ENCODE data around the gene GOLGA6L7. TPM values are rescaled to one million over a fixed set of nuclear protein-coding genes. Genes with fewer than 3 reads are reported as not detected.
"Not testable (repeated sequence)": the region's sequence is repeated elsewhere in the genome, so short reads cannot be mapped to it uniquely, and the experiment has no call there.

GOLGA6L7 gene
- total and polyA plus RNA-seq, 2 donors (not counting 1 experiment from before 2014, with no cell fraction given): not detected

DNA sequence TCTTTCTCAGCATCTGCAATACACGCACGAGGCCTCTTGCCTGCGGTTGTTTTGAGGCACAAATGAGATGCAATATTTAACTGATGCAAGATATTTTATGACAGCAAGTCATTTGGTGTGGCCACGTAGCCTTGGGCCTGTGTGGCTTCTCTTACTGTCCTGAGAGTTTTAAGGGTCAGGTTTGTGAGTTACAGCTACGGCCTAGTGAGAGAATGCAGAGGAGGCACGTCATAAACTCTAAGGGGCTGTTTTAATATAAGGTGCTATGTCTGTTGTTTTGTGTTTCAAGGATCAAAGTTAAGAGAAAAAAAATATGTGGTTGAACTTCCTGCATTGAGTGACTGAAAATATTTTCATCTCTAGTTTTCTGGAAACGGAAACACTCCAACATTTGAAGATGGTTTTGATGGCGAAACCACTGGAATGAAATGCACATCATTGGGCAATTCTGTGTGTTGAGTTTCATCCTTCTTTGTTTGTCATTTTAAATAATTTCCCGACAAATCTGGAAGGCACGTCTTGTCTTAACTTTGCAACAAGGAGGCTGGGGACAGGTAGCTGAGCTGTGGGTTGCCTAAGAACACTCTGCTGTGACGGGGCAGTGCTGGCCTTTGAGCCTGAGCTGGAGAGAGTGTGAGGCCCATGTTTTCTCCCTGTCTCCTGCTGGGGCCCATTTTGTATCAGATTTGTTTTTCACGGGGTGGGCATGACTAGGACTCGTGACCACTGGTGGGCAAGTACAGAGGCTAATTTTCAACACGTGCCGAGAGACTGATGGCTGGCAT lies 42.5 kb upstream of the GOLGA6L7 start:
- DNase-seq (no peak), ATAC-seq (ENCODE audit: low read depth) (no peak)
- H3K36me3 ChIP-seq (replicated peaks in 1 of 2; ENCODE audit: control extremely low read depth in 1 of 2, control insufficient read depth in 1 of 2, extremely low read depth in 1 of 2, insufficient read depth in 2 of 2, low read length in 1 of 2): no peaks in the 10 kb centered on the region
- H3K4me2 ChIP-seq (replicated peaks; ENCODE audit: low read depth, low read length, poor library complexity, severe bottlenecking): no peak overlapping the region
- no peak overlapping the region for H3K27ac Mint-ChIP-seq
- H2AFZ ChIP-seq (ENCODE audit: insufficient read depth, low read depth, low read length, poor library complexity, severe bottlenecking): no peak overlapping the region
- no peaks in the 10 kb centered on the region for H3K4me1 ChIP-seq (ENCODE audit: control insufficient read depth in 2 of 2, insufficient read depth in 2 of 2, low read length in 2 of 2)
- no peaks in the 10 kb centered on the region for H3K9me3 Mint-ChIP-seq (ENCODE audit: insufficient read depth)
- CTCF ChIA-PET: no interaction called here
- H3K9ac ChIP-seq (ENCODE audit: low read length): no peak overlapping the region
- intact Hi-C loops (cut with micrococcal nuclease): no loop called here
- H3K9me3 ChIP-seq (ENCODE audit: control extremely low read depth in 1 of 3, control insufficient read depth in 2 of 3, insufficient read depth in 1 of 3, low read length in 2 of 3): no peaks in the 10 kb centered on the region
- POLR2A ChIA-PET: no interaction called here
- H4K20me1 ChIP-seq (ENCODE audit: control insufficient read depth, insufficient read depth, low read length, poor library complexity, severe bottlenecking): no peaks in the 10 kb centered on the region
- TF ChIP-seq EZH2 (IDR thresholded peaks at IDR 0.05; ENCODE audit: borderline replicate concordance, insufficient read depth, low read depth, low read length, poor library complexity, severe bottlenecking): no peak
- TF ChIP-seq, protein P1, sequence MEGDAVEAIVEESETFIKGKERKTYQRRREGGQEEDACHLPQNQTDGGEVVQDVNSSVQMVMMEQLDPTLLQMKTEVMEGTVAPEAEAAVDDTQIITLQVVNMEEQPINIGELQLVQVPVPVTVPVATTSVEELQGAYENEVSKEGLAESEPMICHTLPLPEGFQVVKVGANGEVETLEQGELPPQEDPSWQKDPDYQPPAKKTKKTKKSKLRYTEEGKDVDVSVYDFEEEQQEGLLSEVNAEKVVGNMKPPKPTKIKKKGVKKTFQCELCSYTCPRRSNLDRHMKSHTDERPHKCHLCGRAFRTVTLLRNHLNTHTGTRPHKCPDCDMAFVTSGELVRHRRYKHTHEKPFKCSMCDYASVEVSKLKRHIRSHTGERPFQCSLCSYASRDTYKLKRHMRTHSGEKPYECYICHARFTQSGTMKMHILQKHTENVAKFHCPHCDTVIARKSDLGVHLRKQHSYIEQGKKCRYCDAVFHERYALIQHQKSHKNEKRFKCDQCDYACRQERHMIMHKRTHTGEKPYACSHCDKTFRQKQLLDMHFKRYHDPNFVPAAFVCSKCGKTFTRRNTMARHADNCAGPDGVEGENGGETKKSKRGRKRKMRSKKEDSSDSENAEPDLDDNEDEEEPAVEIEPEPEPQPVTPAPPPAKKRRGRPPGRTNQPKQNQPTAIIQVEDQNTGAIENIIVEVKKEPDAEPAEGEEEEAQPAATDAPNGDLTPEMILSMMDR (IDR thresholded peaks at IDR 0.05): no peak
- 87% methylated on average over 15 of the region's 15 CpGs for WGBS (ENCODE audit: insufficient coverage)
- no peaks in the 10 kb centered on the region for H3K79me2 ChIP-seq (ENCODE audit: control insufficient read depth, insufficient read depth, low read length)
- peaks cover 21% of the 10 kb centered on the region for H3K27me3 Mint-ChIP-seq
- no peak overlapping the region for H3K4me3 Mint-ChIP-seq
- H3K4me3 ChIP-seq (ENCODE audit: control extremely low read depth in 1 of 5, extremely low read depth in 1 of 5, insufficient read depth in 1 of 5, low read depth in 2 of 5, low read length in 4 of 5): no peak overlapping the region
- H3K4me1 Mint-ChIP-seq: no peaks in the 10 kb centered on the region
- H3K27ac ChIP-seq (ENCODE audit: low read length in 2 of 2): no peak overlapping the region
- peaks cover 0 to 9% (median 0%) of the 10 kb centered on the region in 4 experiments for H3K27me3 ChIP-seq (replicated peaks in 1 of 4; ENCODE audit: control extremely low read depth in 1 of 4, control insufficient read depth in 3 of 4, insufficient read depth in 4 of 4, low read length in 3 of 4)

DNA sequence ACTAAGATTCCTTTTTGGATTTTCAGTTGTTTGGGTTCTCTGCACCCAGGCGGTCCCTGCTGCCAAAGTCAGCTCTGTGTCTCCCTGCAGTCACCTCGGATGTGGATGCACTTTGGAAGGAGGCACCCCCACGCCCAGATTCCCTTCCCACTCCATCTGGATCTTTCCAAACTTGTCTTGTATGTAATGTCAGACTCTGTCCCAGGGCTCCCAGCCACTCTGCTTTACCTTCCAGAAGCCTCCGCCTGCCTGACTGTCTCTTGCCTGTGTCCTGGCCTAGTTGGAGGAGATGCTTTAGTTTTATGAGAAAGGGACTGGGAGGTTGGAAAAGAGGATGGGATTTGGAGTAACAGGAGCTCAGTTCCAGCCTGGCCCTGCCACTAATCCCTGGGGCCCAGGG lies 41.8 kb upstream of the GOLGA6L7 start:
- H3K27me3 Mint-ChIP-seq: peaks cover 21% of the 10 kb centered on the region
- H3K4me3 ChIP-seq (ENCODE audit: control extremely low read depth in 1 of 5, extremely low read depth in 1 of 5, insufficient read depth in 1 of 5, low read depth in 2 of 5, low read length in 4 of 5); H3K4me2 ChIP-seq (replicated peaks; ENCODE audit: low read depth, low read length, poor library complexity, severe bottlenecking); CTCF ChIA-PET; H3K4me1 Mint-ChIP-seq; H3K36me3 ChIP-seq (replicated peaks in 1 of 2; ENCODE audit: control extremely low read depth in 1 of 2, control insufficient read depth in 1 of 2, extremely low read depth in 1 of 2, insufficient read depth in 2 of 2, low read length in 1 of 2); H2AFZ ChIP-seq (ENCODE audit: insufficient read depth, low read depth, low read length, poor library complexity, severe bottlenecking); intact Hi-C loops (cut with micrococcal nuclease); DNase-seq; POLR2A ChIA-PET; H3K27ac Mint-ChIP-seq; H3K79me2 ChIP-seq (ENCODE audit: control insufficient read depth, insufficient read depth, low read length); H3K9me3 Mint-ChIP-seq (ENCODE audit: insufficient read depth); H3K4me1 ChIP-seq (ENCODE audit: control insufficient read depth in 2 of 2, insufficient read depth in 2 of 2, low read length in 2 of 2); H3K27ac ChIP-seq (ENCODE audit: low read length in 2 of 2); H3K4me3 Mint-ChIP-seq; H4K20me1 ChIP-seq (ENCODE audit: control insufficient read depth, insufficient read depth, low read length, poor library complexity, severe bottlenecking); H3K9me3 ChIP-seq (ENCODE audit: control extremely low read depth in 1 of 3, control insufficient read depth in 2 of 3, insufficient read depth in 1 of 3, low read length in 2 of 3); H3K9ac ChIP-seq (ENCODE audit: low read length); ATAC-seq (ENCODE audit: low read depth): not testable (repeated sequence)
- H3K27me3 ChIP-seq (replicated peaks in 1 of 4; ENCODE audit: control extremely low read depth in 1 of 4, control insufficient read depth in 3 of 4, insufficient read depth in 4 of 4, low read length in 3 of 4): peaks cover 0 to 10% (median 0%) of the 10 kb centered on the region in 4 experiments
- WGBS (ENCODE audit: insufficient coverage): 85% methylated on average over 3 of the region's 4 CpGs

DNA sequence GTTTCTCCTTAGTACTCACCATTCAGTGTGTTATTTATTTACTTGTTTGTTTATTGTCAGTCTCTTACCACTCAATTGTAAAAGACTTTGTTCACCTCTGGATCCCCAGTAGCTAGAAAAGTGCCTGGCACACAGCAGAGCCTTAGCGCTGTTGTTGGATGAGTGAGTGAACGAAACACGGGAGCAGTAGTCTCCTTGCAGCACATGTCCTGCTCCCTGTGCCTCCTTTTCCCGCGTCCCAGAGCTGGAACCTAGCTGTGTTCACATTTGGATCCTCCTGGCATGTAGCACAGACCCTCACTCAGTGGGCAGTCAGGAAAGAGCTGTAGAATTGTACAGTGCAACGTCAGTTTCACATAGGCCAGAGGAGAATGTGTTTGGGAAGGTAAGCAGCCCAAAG lies 41.4 kb upstream of the GOLGA6L7 start:
- H3K36me3 ChIP-seq (replicated peaks in 1 of 2; ENCODE audit: control extremely low read depth in 1 of 2, control insufficient read depth in 1 of 2, extremely low read depth in 1 of 2, insufficient read depth in 2 of 2, low read length in 1 of 2); H3K4me2 ChIP-seq (replicated peaks; ENCODE audit: low read depth, low read length, poor library complexity, severe bottlenecking); DNase-seq; intact Hi-C loops (cut with micrococcal nuclease); H4K20me1 ChIP-seq (ENCODE audit: control insufficient read depth, insufficient read depth, low read length, poor library complexity, severe bottlenecking); CTCF ChIA-PET; H3K9ac ChIP-seq (ENCODE audit: low read length); H3K27ac ChIP-seq (ENCODE audit: low read length in 2 of 2); ATAC-seq (ENCODE audit: low read depth); POLR2A ChIA-PET; H3K4me1 Mint-ChIP-seq; H3K79me2 ChIP-seq (ENCODE audit: control insufficient read depth, insufficient read depth, low read length); H3K9me3 Mint-ChIP-seq (ENCODE audit: insufficient read depth); H3K4me3 ChIP-seq (ENCODE audit: control extremely low read depth in 1 of 5, extremely low read depth in 1 of 5, insufficient read depth in 1 of 5, low read depth in 2 of 5, low read length in 4 of 5); H3K27ac Mint-ChIP-seq; H2AFZ ChIP-seq (ENCODE audit: insufficient read depth, low read depth, low read length, poor library complexity, severe bottlenecking); H3K4me3 Mint-ChIP-seq; H3K9me3 ChIP-seq (ENCODE audit: control extremely low read depth in 1 of 3, control insufficient read depth in 2 of 3, insufficient read depth in 1 of 3, low read length in 2 of 3); H3K4me1 ChIP-seq (ENCODE audit: control insufficient read depth in 2 of 2, insufficient read depth in 2 of 2, low read length in 2 of 2): not testable (repeated sequence)
- peaks cover 24% of the 10 kb centered on the region for H3K27me3 Mint-ChIP-seq
- 90% methylated on average over 5 of the region's 6 CpGs for WGBS (ENCODE audit: insufficient coverage)
- H3K27me3 ChIP-seq (replicated peaks in 1 of 4; ENCODE audit: control extremely low read depth in 1 of 4, control insufficient read depth in 3 of 4, insufficient read depth in 4 of 4, low read length in 3 of 4): peaks cover 0 to 14% (median 0%) of the 10 kb centered on the region in 4 experiments

All from B cell (primary cell).